B cell (primary cell): ENCODE measurements around the gene NPY. TPM values are rescaled to one million over a fixed set of nuclear protein-coding genes. Genes with fewer than 3 reads are reported as not detected.

Experiments
- ATAC-seq: fragments of 200-7000 bp; cut with Tn5 transposase; one replicate; pipeline ENCODE4 v1.10.0; 2021; ENCODE audit warnings: low read depth, mild to moderate bottlenecking, moderate number of reproducible peaks, moderate library complexity
- CTCF ChIA-PET: fragments of 350-600 bp; sonication (Branson Sonifier 250); formaldehyde crosslinking; loops from one replicate; lab custom pipeline; 2021; ENCODE audit warnings: antibody characterized with exemption, inconsistent platforms; lab: Charles Lee
- POLR2A ChIA-PET: fragments of 350-600 bp; sonication (Branson Sonifier 250); formaldehyde crosslinking; loops from one replicate; lab custom pipeline; 2021; ENCODE audit warnings: antibody characterized with exemption; lab: Charles Lee
- DNase-seq: peaks from one replicate; pipeline ENCODE4 v3.0.0; 2013
- H2AFZ ChIP-seq: 2 replicates; pipeline ENCODE4 v1.6.1; 2012; ENCODE audit warnings: mild to moderate bottlenecking, low read depth, low read length; ENCODE audit not compliant: insufficient read depth, poor library complexity, severe bottlenecking
- H3K27ac ChIP-seq, 2 donors: 1 replicate in 1 of 2; 2 replicates in 1 of 2; pipeline ENCODE4 v1.5.1; 2012 to 2013; ENCODE audit warnings: low read length in 2 of 2, mild to moderate bottlenecking in 2 of 2, moderate library complexity in 1 of 2
- H3K27me3 ChIP-seq, 4 experiments: fragments of 200-600 bp in 1 of 4; sonication (generic) in 1 of 4; replicated peaks in 1 of 4; 1 replicate in 2 of 4; 2 replicates in 2 of 4; pipeline versions ENCODE4 v1.6.1 to v1.7.0; 2013 to 2016; ENCODE audit warnings: low read length in 3 of 4, mild to moderate bottlenecking in 2 of 4, mixed read lengths in 1 of 4, moderate library complexity in 1 of 4; ENCODE audit not compliant: insufficient read depth in 4 of 4, control insufficient read depth in 3 of 4; ENCODE audit errors: control extremely low read depth in 1 of 4
- H3K36me3 ChIP-seq, 2 experiments: replicated peaks in 1 of 2; 1 replicate in 1 of 2; 2 replicates in 1 of 2; pipeline versions ENCODE4 v1.6.1 to v1.7.1; 2013; ENCODE audit warnings: low read length in 1 of 2; ENCODE audit not compliant: insufficient read depth in 2 of 2, control insufficient read depth in 1 of 2; ENCODE audit errors: control extremely low read depth in 1 of 2, extremely low read depth in 1 of 2
- H3K4me1 ChIP-seq, 2 donors: fragments of 200-600 bp in 1 of 2; sonication (generic) in 1 of 2; 1 replicate in 1 of 2; 2 replicates in 1 of 2; pipeline versions ENCODE4 v1.5.1 to v1.6.1; 2013 to 2017; ENCODE audit warnings: low read length in 2 of 2; ENCODE audit not compliant: control insufficient read depth in 2 of 2, insufficient read depth in 2 of 2
- H3K4me2 ChIP-seq: replicated peaks from 2 replicates; pipeline ENCODE3; 2012; ENCODE audit warnings: mild to moderate bottlenecking, low read depth, low read length; ENCODE audit not compliant: poor library complexity, severe bottlenecking
- H3K4me3 ChIP-seq, 5 experiments: fragments of 200-600 bp in 1 of 5; sonication (generic) in 1 of 5; 1 replicate in 3 of 5; 2 replicates in 2 of 5; pipeline versions ENCODE4 v1.5.1 to v1.7.0; 2011 to 2016; ENCODE audit warnings: low read length in 4 of 5, mild to moderate bottlenecking in 4 of 5, low read depth in 2 of 5, control low read depth in 1 of 5, moderate library complexity in 1 of 5; ENCODE audit not compliant: insufficient read depth in 1 of 5; ENCODE audit errors: control extremely low read depth in 1 of 5, extremely low read depth in 1 of 5
- H3K79me2 ChIP-seq: fragments of 200-600 bp; sonication (generic); one replicate; pipeline ENCODE4 v1.6.0; 2016; ENCODE audit warnings: low read length; ENCODE audit not compliant: control insufficient read depth, insufficient read depth
- H3K9ac ChIP-seq: fragments of 200-600 bp; sonication (generic); 2 replicates; pipeline ENCODE4 v1.6.1; 2017; ENCODE audit warnings: mild to moderate bottlenecking, low read length, moderate library complexity
- H3K9me3 ChIP-seq, 3 donors: one replicate each; pipeline versions ENCODE4 v1.6.1 to v1.7.1; 2013; ENCODE audit warnings: low read length in 2 of 3; ENCODE audit not compliant: control insufficient read depth in 2 of 3, insufficient read depth in 1 of 3; ENCODE audit errors: control extremely low read depth in 1 of 3
- H4K20me1 ChIP-seq: 2 replicates; pipeline ENCODE4 v1.6.0; 2012; ENCODE audit warnings: mild to moderate bottlenecking, low read length; ENCODE audit not compliant: insufficient read depth, control insufficient read depth, poor library complexity, severe bottlenecking
- H3K27ac Mint-ChIP-seq: one replicate; pipeline ENCODE4 v1.8.0; 2021; ENCODE audit warnings: mixed read lengths
- H3K27me3 Mint-ChIP-seq: one replicate; pipeline ENCODE4 v1.8.0; 2021; ENCODE audit warnings: mixed read lengths
- H3K4me1 Mint-ChIP-seq: one replicate; pipeline ENCODE4 v1.8.0; 2021; ENCODE audit warnings: mixed read lengths
- H3K4me3 Mint-ChIP-seq: one replicate; pipeline ENCODE4 v1.8.0; 2021; ENCODE audit warnings: mixed read lengths
- H3K9me3 Mint-ChIP-seq: one replicate; pipeline ENCODE4 v1.8.0; 2022; ENCODE audit warnings: mixed read lengths; ENCODE audit not compliant: insufficient read depth
- EZH2 ChIP-seq: IDR thresholded peaks from 2 replicates; pipeline ENCODE4 v1.6.1; 2012; ENCODE audit warnings: borderline replicate concordance, low read depth, mild to moderate bottlenecking, moderate library complexity, low read length; ENCODE audit not compliant: insufficient read depth, poor library complexity, severe bottlenecking
- WGBS: methylation state at CpG from one replicate; pipeline ENCODE4 v1.1.5; 2013; ENCODE audit warnings: missing lambda C conversion rate; ENCODE audit not compliant: insufficient coverage; 5-methylcytosine and 5-hydroxymethylcytosine counted together
- intact Hi-C: fragments of 100-400 bp; cut with micrococcal nuclease; formaldehyde crosslinking; loops from one replicate; pipeline ENCODE4 v1.10.0; 2022
- polyA plus RNA-seq: library from polyadenylated mRNA; depleted of rRNA; stranded (reverse); fragments of >200 nt; gene quantifications from 2 replicates; pipeline ENCODE4 v1.2.3, GENCODE V29; 2012
- total RNA-seq, 2 donors: library from RNA; stranded (reverse); fragments of 120-200 nt in 1 of 2; gene quantifications; 1 replicate in 1 of 2; 2 replicates in 1 of 2; pipeline versions ENCODE4 v1.2.3 to v1.2.4, GENCODE V29; 2013 to 2022
- TF ChIP-seq, protein P1 (sequence below): fragments of 200-600 bp; IDR thresholded peaks from one replicate; pipeline ENCODE4 v1.8.0; 2022; ENCODE audit warnings: antibody characterized with exemption, mild to moderate bottlenecking

NPY gene
- total and polyA plus RNA-seq, 2 donors (not counting 1 experiment from before 2014, with no cell fraction given), result not detected

DNA sequence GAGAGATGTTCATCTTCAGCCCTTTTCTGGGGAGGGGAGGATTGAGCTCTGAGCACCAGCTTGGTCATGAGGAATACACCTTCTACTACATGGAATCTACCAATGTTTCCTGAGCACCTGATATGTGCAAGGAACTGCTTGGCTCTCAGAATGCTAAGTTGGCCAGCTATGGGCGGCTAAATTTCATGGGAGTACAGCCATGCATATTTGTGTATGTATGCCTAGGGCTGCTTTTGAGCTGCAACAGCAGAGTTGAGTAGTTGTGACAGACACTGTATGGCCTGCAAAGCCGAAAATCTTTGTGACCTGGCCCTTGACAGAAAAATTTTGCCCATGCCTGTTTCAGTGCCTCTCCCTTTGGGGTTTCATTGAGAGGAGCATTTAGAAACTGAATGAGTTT is 44.9 kb downstream of the NPY start:
- peaks cover 7 to 21% of the 10 kb centered on the region in 2 donors for H3K4me1 ChIP-seq
- H3K4me3 ChIP-seq, result no peak overlapping the region
- ATAC-seq (no peak), DNase-seq (no peak)
- Mint-ChIP-seq H3K4me1 (peaks cover 25% of the 10 kb centered on the region), H3K4me3 (no peak overlapping the region), H3K27ac (no peak overlapping the region), H3K9me3 (peaks cover 4% of the 10 kb centered on the region), H3K27me3 (peaks cover 7% of the 10 kb centered on the region)
- no peak overlapping the region for H3K27ac ChIP-seq
- no peak overlapping the region for H3K4me2 ChIP-seq
- no peaks in the 10 kb centered on the region for H4K20me1 ChIP-seq
- TF ChIP-seq, protein P1, sequence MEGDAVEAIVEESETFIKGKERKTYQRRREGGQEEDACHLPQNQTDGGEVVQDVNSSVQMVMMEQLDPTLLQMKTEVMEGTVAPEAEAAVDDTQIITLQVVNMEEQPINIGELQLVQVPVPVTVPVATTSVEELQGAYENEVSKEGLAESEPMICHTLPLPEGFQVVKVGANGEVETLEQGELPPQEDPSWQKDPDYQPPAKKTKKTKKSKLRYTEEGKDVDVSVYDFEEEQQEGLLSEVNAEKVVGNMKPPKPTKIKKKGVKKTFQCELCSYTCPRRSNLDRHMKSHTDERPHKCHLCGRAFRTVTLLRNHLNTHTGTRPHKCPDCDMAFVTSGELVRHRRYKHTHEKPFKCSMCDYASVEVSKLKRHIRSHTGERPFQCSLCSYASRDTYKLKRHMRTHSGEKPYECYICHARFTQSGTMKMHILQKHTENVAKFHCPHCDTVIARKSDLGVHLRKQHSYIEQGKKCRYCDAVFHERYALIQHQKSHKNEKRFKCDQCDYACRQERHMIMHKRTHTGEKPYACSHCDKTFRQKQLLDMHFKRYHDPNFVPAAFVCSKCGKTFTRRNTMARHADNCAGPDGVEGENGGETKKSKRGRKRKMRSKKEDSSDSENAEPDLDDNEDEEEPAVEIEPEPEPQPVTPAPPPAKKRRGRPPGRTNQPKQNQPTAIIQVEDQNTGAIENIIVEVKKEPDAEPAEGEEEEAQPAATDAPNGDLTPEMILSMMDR, result no peak
- no peak for TF ChIP-seq EZH2
- peaks cover 0 to 8% (median 3%) of the 10 kb centered on the region in 3 donors for H3K9me3 ChIP-seq
- no peaks in the 10 kb centered on the region for H3K36me3 ChIP-seq
- CTCF ChIA-PET, result no interaction called here
- no peaks in the 10 kb centered on the region for H3K79me2 ChIP-seq
- POLR2A ChIA-PET, result no interaction called here
- H3K27me3 ChIP-seq, result no peaks in the 10 kb centered on the region
- H2AFZ ChIP-seq, result no peak overlapping the region
- intact Hi-C loops, result no loop called here
- H3K9ac ChIP-seq, result no peak overlapping the region
- 88% methylated on average over 2 of the region's 2 CpGs for WGBS

DNA sequence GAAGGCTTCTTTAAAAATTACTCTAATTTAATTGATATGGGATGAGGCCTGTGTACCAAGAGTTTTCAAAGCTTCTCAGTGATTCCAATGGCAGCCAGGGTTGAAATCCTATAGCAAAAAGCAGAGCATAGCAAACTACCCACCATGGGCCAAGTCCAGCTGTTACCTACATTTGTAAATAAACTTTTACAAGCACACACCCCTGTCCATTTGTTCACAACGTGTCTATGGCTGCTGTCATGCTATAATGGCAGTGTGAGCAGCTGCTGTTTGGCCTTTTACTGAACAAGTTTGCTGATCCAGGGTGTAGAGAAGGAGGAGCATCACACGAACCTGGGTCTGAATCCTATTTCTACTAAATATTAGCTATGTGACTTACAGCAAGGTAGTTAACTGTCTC is 50.0 kb downstream of the NPY start:
- Histone ChIP-seq H3K4me3 (no peak overlapping the region), H3K27ac (no peak overlapping the region), H3K9ac (no peak overlapping the region), H3K36me3 (no peaks in the 10 kb centered on the region), H3K4me2 (no peak overlapping the region), H3K27me3 (peaks cover 0 to 4% (median 0%) of the 10 kb centered on the region in 4 experiments), H2AFZ (no peak overlapping the region), H3K9me3 (peaks cover 0 to 5% (median 3%) of the 10 kb centered on the region in 3 donors), H3K4me1 (no peaks in the 10 kb centered on the region), H3K79me2 (no peaks in the 10 kb centered on the region), H4K20me1 (no peaks in the 10 kb centered on the region)
- H3K4me1 Mint-ChIP-seq, result no peaks in the 10 kb centered on the region
- no peak overlapping the region for H3K4me3 Mint-ChIP-seq
- ATAC-seq, result no peak
- no peak overlapping the region for H3K27ac Mint-ChIP-seq
- TF ChIP-seq, protein P1, result no peak
- peaks cover 4% of the 10 kb centered on the region for H3K9me3 Mint-ChIP-seq
- no peak for DNase-seq
- intact Hi-C loops, result no loop called here
- H3K27me3 Mint-ChIP-seq, result peaks cover 24% of the 10 kb centered on the region
- WGBS, result no CpG with 5 or more reads among the region's 2 CpGs
- POLR2A ChIA-PET, result no interaction called here
- CTCF ChIA-PET, result no interaction called here
